ENCODE results near the gene SLC22A25. TPM values are rescaled to one million over a fixed set of nuclear protein-coding genes. Genes with fewer than 3 reads are reported as not detected.

Gene SLC22A25
- polyA plus RNA-seq, 1 donor (not counting 4 experiments of a cell fraction or from before 2014, with no cell fraction given) = not detected

- no peak overlapping the region for H3K4me3 ChIP-seq (ENCODE audit: control insufficient read depth in 2 of 3, extremely low read depth in 1 of 3, insufficient read depth in 2 of 3, low read depth in 1 of 3, low read length in 3 of 3)
- TF ChIP-seq, protein P1, sequence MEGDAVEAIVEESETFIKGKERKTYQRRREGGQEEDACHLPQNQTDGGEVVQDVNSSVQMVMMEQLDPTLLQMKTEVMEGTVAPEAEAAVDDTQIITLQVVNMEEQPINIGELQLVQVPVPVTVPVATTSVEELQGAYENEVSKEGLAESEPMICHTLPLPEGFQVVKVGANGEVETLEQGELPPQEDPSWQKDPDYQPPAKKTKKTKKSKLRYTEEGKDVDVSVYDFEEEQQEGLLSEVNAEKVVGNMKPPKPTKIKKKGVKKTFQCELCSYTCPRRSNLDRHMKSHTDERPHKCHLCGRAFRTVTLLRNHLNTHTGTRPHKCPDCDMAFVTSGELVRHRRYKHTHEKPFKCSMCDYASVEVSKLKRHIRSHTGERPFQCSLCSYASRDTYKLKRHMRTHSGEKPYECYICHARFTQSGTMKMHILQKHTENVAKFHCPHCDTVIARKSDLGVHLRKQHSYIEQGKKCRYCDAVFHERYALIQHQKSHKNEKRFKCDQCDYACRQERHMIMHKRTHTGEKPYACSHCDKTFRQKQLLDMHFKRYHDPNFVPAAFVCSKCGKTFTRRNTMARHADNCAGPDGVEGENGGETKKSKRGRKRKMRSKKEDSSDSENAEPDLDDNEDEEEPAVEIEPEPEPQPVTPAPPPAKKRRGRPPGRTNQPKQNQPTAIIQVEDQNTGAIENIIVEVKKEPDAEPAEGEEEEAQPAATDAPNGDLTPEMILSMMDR (optimal IDR thresholded peaks at IDR 0.05 in 1 of 3, IDR thresholded peaks at IDR 0.05 in 1 of 3, conservative IDR thresholded peaks at IDR 0.05 in 1 of 3; ENCODE audit: extremely low read depth in 1 of 3, insufficient read depth in 2 of 3, low read length in 3 of 3) = no peak
- no peak for TF ChIP-seq EZH2 (IDR thresholded peaks at IDR 0.05; ENCODE audit: low read length)
- no peaks in the 10 kb centered on the region for H3K79me2 ChIP-seq (ENCODE audit: control insufficient read depth, insufficient read depth, low read length)
- dilution Hi-C loops (cut with MboI; ENCODE audit: extremely low pct_ligation_motif_present, low sequenced_read_pairs) = no loop called here
- no peaks in the 10 kb centered on the region for H3K9me3 ChIP-seq (ENCODE audit: control insufficient read depth, low read depth, low read length)
- no peak overlapping the region for H3K27ac ChIP-seq (ENCODE audit: control insufficient read depth, insufficient read depth, low read length)
- H3K4me2 ChIP-seq (ENCODE audit: control insufficient read depth, extremely low read depth, insufficient read depth, low read depth, low read length) = no peak overlapping the region
- H3K9ac ChIP-seq (ENCODE audit: control insufficient read depth, extremely low read depth, insufficient read depth, low read length) = no peak overlapping the region
- DNase-seq (ENCODE audit: low read depth, low spot score) (no peak), FAIRE-seq (no peak)
- H3K4me1 ChIP-seq (ENCODE audit: control insufficient read depth, extremely low read depth, insufficient read depth, low read length) = no peaks in the 10 kb centered on the region
- no peaks in the 10 kb centered on the region for H3K9me1 ChIP-seq (ENCODE audit: control insufficient read depth, extremely low read depth, insufficient read depth, low read length)
- no peaks in the 10 kb centered on the region for H3K36me3 ChIP-seq (ENCODE audit: control insufficient read depth in 2 of 2, extremely low read depth in 1 of 2, insufficient read depth in 2 of 2, low read length in 2 of 2)
- H3K27me3 ChIP-seq (ENCODE audit: control insufficient read depth, extremely low read depth, insufficient read depth, low read length) = no peaks in the 10 kb centered on the region
- no peak overlapping the region for H2AFZ ChIP-seq (ENCODE audit: control insufficient read depth, low read length)
- no peaks in the 10 kb centered on the region for H4K20me1 ChIP-seq (ENCODE audit: control insufficient read depth, extremely low read depth, insufficient read depth, low read length)
Observed at GRCh38 chr11:63289658-63290057, 46.3 kb upstream of the SLC22A25 start.

- no peak overlapping the region for H3K9ac ChIP-seq (ENCODE audit: control insufficient read depth, extremely low read depth, insufficient read depth, low read length)
- TF ChIP-seq, protein P1 (optimal IDR thresholded peaks at IDR 0.05 in 1 of 3, IDR thresholded peaks at IDR 0.05 in 1 of 3, conservative IDR thresholded peaks at IDR 0.05 in 1 of 3; ENCODE audit: extremely low read depth in 1 of 3, insufficient read depth in 2 of 3, low read length in 3 of 3) = no peak
- no peak for TF ChIP-seq EZH2 (IDR thresholded peaks at IDR 0.05; ENCODE audit: low read length)
- no peaks in the 10 kb centered on the region for H3K27me3 ChIP-seq (ENCODE audit: control insufficient read depth, extremely low read depth, insufficient read depth, low read length)
- no peak overlapping the region for H3K27ac ChIP-seq (ENCODE audit: control insufficient read depth, insufficient read depth, low read length)
- FAIRE-seq = no peak
- H4K20me1 ChIP-seq (ENCODE audit: control insufficient read depth, extremely low read depth, insufficient read depth, low read length) = no peaks in the 10 kb centered on the region
- dilution Hi-C loops (cut with MboI; ENCODE audit: extremely low pct_ligation_motif_present, low sequenced_read_pairs) = no loop called here
- no peak overlapping the region for H3K4me3 ChIP-seq (ENCODE audit: control insufficient read depth in 2 of 3, extremely low read depth in 1 of 3, insufficient read depth in 2 of 3, low read depth in 1 of 3, low read length in 3 of 3)
- H3K9me1 ChIP-seq (ENCODE audit: control insufficient read depth, extremely low read depth, insufficient read depth, low read length) = no peaks in the 10 kb centered on the region
- no peak overlapping the region for H3K4me2 ChIP-seq (ENCODE audit: control insufficient read depth, extremely low read depth, insufficient read depth, low read depth, low read length)
- no peaks in the 10 kb centered on the region for H3K9me3 ChIP-seq (ENCODE audit: control insufficient read depth, low read depth, low read length)
- no peaks in the 10 kb centered on the region for H3K4me1 ChIP-seq (ENCODE audit: control insufficient read depth, extremely low read depth, insufficient read depth, low read length)
- H3K36me3 ChIP-seq (ENCODE audit: control insufficient read depth in 2 of 2, extremely low read depth in 1 of 2, insufficient read depth in 2 of 2, low read length in 2 of 2) = no peaks in the 10 kb centered on the region
- no peak for DNase-seq (ENCODE audit: low read depth, low spot score)
- no peaks in the 10 kb centered on the region for H3K79me2 ChIP-seq (ENCODE audit: control insufficient read depth, insufficient read depth, low read length)
- no peak overlapping the region for H2AFZ ChIP-seq (ENCODE audit: control insufficient read depth, low read length)
Observed at GRCh38 chr11:63282579-63282978, 39.2 kb upstream of the SLC22A25 start.

Measured in keratinocyte (primary cell).